Lung (tissue), 12 donors: ENCODE results near the gene EDC4. TPM values are rescaled to one million over a fixed set of nuclear protein-coding genes. Genes with fewer than 3 reads are reported as not detected.
"Not testable (repeated sequence)": the region's sequence is repeated elsewhere in the genome, so short reads cannot be mapped to it uniquely, and the experiment has no call there.

Experiments used
- ATAC-seq: fragments of 200-7000 bp; cut with Tn5 transposase; one replicate; pipeline ENCODE4 v1.9.1; 2020; ENCODE audit warnings: moderate number of reproducible peaks; ENCODE audit not compliant: insufficient read depth, low FRiP score
- DNase-seq, 3 donors: peaks; one replicate each; pipeline ENCODE4 v3.0.0-alpha.2; 2013 to 2017
- H3K27ac ChIP-seq, 2 donors: one replicate each; pipeline ENCODE4 v1.5.1; 2013; ENCODE audit warnings: mild to moderate bottlenecking in 2 of 2, moderate library complexity in 2 of 2, control low read depth in 1 of 2, inconsistent platforms in 1 of 2, low read depth in 1 of 2, low read length in 1 of 2
- H3K27me3 ChIP-seq, 3 donors: one replicate each; pipeline ENCODE4 v1.5.1; 2013; ENCODE audit warnings: low read length in 2 of 3; ENCODE audit not compliant: control insufficient read depth in 3 of 3, insufficient read depth in 3 of 3
- H3K36me3 ChIP-seq, 4 donors: one replicate each; pipeline ENCODE4 v1.5.1; 2013; ENCODE audit warnings: low read length in 4 of 4, mild to moderate bottlenecking in 1 of 4, moderate library complexity in 1 of 4; ENCODE audit not compliant: control insufficient read depth in 4 of 4, insufficient read depth in 4 of 4
- H3K4me1 ChIP-seq, 5 donors: one replicate each; pipeline ENCODE4 v1.5.1; 2013; ENCODE audit warnings: low read length in 5 of 5, mild to moderate bottlenecking in 2 of 5, moderate library complexity in 1 of 5; ENCODE audit not compliant: control insufficient read depth in 5 of 5, insufficient read depth in 5 of 5
- H3K4me3 ChIP-seq: one replicate; pipeline ENCODE4 v1.5.1; 2013; ENCODE audit warnings: mild to moderate bottlenecking, control low read depth, moderate library complexity
- H3K9ac ChIP-seq, 2 donors: one replicate each; pipeline ENCODE4 v1.5.1; 2013; ENCODE audit warnings: low read length in 2 of 2, control low read depth in 1 of 2; ENCODE audit not compliant: insufficient read depth in 1 of 2
- H3K9me3 ChIP-seq, 4 donors: one replicate each; pipeline ENCODE4 v1.5.1; 2013; ENCODE audit warnings: low read length in 3 of 4, mild to moderate bottlenecking in 1 of 4, moderate library complexity in 1 of 4; ENCODE audit not compliant: control insufficient read depth in 4 of 4, insufficient read depth in 3 of 4
- WGBS, 2 donors: extraction: QIAGEN DNeasy Blood & Tissue Kit; methylation state at CpG; one replicate each; pipeline ENCODE4 v1.1.7; 2013; 5-methylcytosine and 5-hydroxymethylcytosine counted together
- polyA plus RNA-seq, 2 donors: library from polyadenylated mRNA; stranded (reverse); fragments of 200-250 nt; gene quantifications; one replicate each; pipeline ENCODE4 v1.2.1, GENCODE V29; 2013
- total RNA-seq, 2 donors: library from RNA; depleted of rRNA in 1 of 2; stranded (reverse); fragments of >200 nt in 1 of 2; gene quantifications; one replicate each; pipeline ENCODE4 v1.2.1, GENCODE V29; 2014 to 2021
- TF ChIP-seq, protein P1 (sequence below): IDR thresholded peaks from 2 replicates; pipeline ENCODE4 v1.5.1; 2012; ENCODE audit warnings: mild to moderate bottlenecking; ENCODE audit errors: control extremely low read depth, extremely low read depth
- donor health status: control.
- donor health status: control.
- donor health status: Bipolar disorder and iron deficiency.
- donor health status: healthy.
- donor health status: DM: yes; HTN: yes; CAD: no.

Gene EDC4
- total and polyA plus RNA-seq, 4 donors, result 33.5 to 60.5 (median 39.5) TPM

DNA sequence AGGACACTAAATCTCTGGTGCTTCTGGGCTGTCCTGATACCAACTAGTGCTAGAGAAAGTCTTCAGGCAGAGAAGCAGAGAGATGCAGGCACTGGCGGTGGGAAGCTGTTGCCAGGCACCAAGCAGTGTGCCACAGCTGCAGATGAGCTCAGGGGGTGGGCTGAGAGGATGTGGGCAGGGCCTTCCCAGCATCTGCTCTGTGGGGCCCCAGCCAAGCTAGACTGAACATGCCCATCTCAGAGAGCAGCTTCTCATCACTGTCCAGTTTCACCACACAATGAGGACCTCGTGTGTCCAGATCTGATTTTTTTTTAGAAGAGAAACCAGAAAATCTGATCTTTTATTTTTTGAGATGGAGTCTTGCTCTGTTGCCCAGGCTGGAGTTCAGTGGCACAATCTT, 37.3 kb downstream of the EDC4 start:
- ATAC-seq (no peak), DNase-seq (no peak)
- WGBS, 2 donors, result 57 to 65% methylated on average over 2 of the region's 2 CpGs
- Histone ChIP-seq H3K9me3 (no peaks in the 10 kb centered on the region), H3K4me3 (no peak overlapping the region), H3K36me3 (peaks cover 0 to 29% (median 19%) of the 10 kb centered on the region in 4 donors), H3K27ac (no peak overlapping the region), H3K4me1 (peaks cover 0 to 2% (median 0%) of the 10 kb centered on the region in 5 donors), H3K9ac (no peak overlapping the region), H3K27me3 (no peaks in the 10 kb centered on the region)
- TF ChIP-seq, protein P1, sequence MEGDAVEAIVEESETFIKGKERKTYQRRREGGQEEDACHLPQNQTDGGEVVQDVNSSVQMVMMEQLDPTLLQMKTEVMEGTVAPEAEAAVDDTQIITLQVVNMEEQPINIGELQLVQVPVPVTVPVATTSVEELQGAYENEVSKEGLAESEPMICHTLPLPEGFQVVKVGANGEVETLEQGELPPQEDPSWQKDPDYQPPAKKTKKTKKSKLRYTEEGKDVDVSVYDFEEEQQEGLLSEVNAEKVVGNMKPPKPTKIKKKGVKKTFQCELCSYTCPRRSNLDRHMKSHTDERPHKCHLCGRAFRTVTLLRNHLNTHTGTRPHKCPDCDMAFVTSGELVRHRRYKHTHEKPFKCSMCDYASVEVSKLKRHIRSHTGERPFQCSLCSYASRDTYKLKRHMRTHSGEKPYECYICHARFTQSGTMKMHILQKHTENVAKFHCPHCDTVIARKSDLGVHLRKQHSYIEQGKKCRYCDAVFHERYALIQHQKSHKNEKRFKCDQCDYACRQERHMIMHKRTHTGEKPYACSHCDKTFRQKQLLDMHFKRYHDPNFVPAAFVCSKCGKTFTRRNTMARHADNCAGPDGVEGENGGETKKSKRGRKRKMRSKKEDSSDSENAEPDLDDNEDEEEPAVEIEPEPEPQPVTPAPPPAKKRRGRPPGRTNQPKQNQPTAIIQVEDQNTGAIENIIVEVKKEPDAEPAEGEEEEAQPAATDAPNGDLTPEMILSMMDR, result no peak

DNA sequence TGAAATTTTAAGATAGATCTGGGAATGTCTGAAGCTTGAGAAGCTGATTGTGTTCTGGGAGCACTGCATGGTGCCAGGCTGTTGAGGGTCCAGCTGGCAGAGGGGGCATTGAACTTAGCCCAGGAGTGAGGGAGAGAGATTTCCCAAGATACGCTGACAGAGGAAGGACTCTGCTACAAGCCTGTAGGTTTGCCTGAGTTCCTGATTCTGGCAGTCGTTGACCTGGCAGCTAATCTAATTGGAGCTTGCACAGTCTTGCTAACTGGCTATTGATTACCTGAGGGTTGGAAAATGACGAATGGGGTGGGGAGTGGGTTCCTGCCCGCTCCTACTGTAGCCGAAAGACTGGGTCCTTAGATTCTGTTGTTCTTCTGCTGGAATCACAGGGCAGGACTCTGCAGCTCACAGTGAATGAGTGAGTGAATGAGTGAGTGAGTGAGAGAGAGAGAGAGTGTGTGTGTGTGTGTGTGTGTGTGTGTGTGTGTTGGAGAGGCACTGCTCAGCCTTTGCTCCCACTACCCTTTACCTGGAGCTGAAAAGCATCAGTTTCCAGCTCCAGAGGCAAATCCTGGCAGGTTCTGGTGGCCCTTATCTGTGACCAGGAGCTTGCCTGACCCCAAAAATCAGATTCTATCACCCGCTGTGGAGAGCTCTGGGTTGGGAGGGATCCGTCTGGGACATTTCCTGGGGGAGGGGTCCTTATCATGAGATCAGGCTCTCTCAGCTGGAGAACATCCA, 42.1 kb downstream of the EDC4 start:
- DNase-seq (no peak), ATAC-seq (no peak)
- peaks cover 0 to 15% (median 3%) of the 10 kb centered on the region in 5 donors for H3K4me1 ChIP-seq
- H3K36me3 ChIP-seq, result peaks cover 0 to 40% (median 26%) of the 10 kb centered on the region in 4 donors
- TF ChIP-seq, protein P1, result no peak
- peak overlapping the region in 1 of 2 donors; percentile 10 for H3K27ac ChIP-seq
- no peak overlapping the region for H3K9ac ChIP-seq
- WGBS, 2 donors, result 80 to 83% methylated on average over 7 of the region's 7 CpGs
- H3K9me3 ChIP-seq, result no peaks in the 10 kb centered on the region
- H3K27me3 ChIP-seq, result no peaks in the 10 kb centered on the region
- no peak overlapping the region for H3K4me3 ChIP-seq

DNA sequence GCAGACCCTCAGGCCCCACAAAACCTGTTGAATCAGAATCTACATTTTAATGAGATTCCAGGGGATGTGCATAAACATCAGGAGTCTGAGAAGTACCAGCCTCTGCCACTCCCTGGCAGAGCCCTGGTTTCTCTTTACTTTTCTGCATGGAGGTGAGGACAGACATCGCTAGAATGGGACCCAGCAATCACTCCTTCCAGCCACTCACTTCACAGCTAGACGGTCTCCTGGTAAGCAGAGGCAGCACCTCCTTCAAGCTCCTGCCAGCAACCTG, 42.6 kb downstream of the EDC4 start:
- not testable (repeated sequence) for H3K9ac ChIP-seq, ATAC-seq, H3K27ac ChIP-seq, DNase-seq, H3K4me3 ChIP-seq, H3K9me3 ChIP-seq, H3K27me3 ChIP-seq
- H3K36me3 ChIP-seq, result peaks cover 0 to 38% (median 24%) of the 10 kb centered on the region in 4 donors
- 61 to 100% methylated on average over 1 to 2 of the region's 2 CpGs for WGBS, 2 donors
- peaks cover 0 to 15% (median 3%) of the 10 kb centered on the region in 5 donors for H3K4me1 ChIP-seq

DNA sequence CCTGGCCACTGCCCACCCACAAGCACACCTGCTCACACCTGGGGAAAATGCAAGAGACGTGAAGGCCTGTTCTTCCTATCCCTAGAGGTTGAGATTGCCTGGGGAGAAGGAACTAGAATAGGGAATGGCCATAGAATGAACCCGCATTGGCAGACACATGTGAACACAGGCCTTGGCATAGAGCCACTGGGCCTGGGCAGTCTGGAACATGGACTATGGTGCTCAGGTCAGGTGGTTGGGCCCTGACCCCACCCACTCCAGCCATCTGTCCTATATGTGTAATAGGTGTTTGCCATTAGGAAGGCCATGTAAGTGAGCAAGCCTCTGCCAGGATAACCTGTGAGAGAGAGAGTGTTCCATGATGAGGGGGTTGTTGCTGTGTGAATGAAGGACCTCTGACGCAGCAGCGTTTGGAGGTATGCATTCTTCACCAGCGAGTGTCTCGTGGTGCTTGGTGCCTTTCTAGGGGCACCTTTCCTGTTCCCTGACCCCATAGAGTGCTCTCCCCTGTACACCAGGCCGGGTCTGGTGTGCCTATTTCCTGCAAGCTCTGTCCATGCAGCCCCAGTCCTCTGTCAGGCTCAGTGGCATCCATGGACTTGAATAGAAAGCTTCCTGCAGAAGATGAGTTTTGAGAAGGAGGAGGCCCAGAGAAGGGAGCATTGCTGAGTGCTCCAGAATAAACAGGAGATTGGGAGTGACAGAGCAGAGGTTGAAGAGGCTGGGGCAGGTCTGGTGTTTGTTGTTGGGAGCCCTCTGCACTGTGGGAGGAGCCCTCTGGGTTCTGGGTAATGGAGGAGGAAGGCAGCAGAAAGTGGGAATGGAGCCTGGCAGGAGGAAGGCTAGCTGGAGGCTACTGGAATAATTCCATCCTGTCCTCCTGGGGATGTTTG, 43.2 kb downstream of the EDC4 start:
- TF ChIP-seq, protein P1, result no peak
- Histone ChIP-seq H3K4me3 (no peak overlapping the region), H3K4me1 (peaks cover 0 to 14% (median 3%) of the 10 kb centered on the region in 5 donors), H3K27ac (peak overlapping the region in 1 of 2 donors; percentile 92), H3K9ac (no peak overlapping the region), H3K27me3 (no peaks in the 10 kb centered on the region), H3K36me3 (peaks cover 0 to 34% (median 21%) of the 10 kb centered on the region in 4 donors), H3K9me3 (no peaks in the 10 kb centered on the region)
- 77 to 94% methylated on average over 7 of the region's 7 CpGs for WGBS, 2 donors
- DNase-seq (no peak), ATAC-seq (no peak)
